ENCODE data around the gene TMEM163. TPM values are rescaled to one million over a fixed set of nuclear protein-coding genes. Genes with fewer than 3 reads are reported as not detected.

Gene TMEM163
- total RNA-seq, 1 experiment from 2014 or later: 0.12 TPM

DNA sequence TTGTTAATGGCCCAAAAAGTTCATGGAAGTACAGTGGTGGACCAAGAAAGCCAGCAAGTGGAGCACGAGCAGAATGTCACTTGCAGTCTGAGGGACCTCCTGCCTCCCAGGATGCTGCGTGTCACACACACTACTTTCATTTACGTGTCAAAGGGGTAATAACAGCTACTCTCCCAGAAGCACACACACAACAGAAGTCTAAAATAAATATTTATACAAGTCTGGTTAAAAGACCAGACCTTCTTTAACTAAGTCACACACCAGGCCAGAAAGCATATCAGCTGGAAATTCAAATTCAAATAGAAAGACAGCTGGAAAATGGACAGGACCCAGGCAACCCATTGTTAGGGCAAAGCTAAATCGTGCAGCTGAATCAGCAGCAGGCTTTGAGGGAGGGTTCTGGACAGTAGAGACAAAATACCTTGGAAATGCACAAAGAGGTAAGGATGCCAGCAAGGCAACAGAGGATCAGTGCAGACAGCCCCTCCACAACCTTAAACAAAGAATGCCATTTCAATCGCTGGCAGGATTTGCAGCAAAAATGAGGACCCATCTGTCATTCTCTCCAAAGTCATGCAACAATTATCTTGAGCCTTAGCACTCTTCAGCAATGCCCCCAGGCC is 160.5 kb downstream of the TMEM163 start:
- H3K27ac ChIP-seq (ENCODE audit: low read depth, low read length): no peak overlapping the region
- POLR2A ChIA-PET: no interaction called here
- no peaks in the 10 kb centered on the region for H3K9me3 ChIP-seq (ENCODE audit: control insufficient read depth in 1 of 2, insufficient read depth in 1 of 2, low read depth in 1 of 2, low read length in 2 of 2)
- H3K27me3 ChIP-seq (ENCODE audit: insufficient read depth, low read length): 0 out of 2 replicates have a peak, but pooled peaks cover 21% of the 10 kb centered on the region
- BruUV-seq (replicated peaks): no TSS peak
- H4K20me1 ChIP-seq (ENCODE audit: insufficient read depth): no peaks in the 10 kb centered on the region
- no peak for DNase-seq (ENCODE audit: low read depth, low spot score)
- H3K4me2 ChIP-seq (ENCODE audit: low read length): no peak overlapping the region
- no peak overlapping the region for H2AFZ ChIP-seq (ENCODE audit: low read depth, low read length, poor library complexity, severe bottlenecking)
- TF ChIP-seq TCF7L2 (IDR thresholded peaks at IDR 0.05; ENCODE audit: borderline replicate concordance, extremely low read depth, insufficient read depth, insufficient read length): no peak
- TF ChIP-seq, protein P1, sequence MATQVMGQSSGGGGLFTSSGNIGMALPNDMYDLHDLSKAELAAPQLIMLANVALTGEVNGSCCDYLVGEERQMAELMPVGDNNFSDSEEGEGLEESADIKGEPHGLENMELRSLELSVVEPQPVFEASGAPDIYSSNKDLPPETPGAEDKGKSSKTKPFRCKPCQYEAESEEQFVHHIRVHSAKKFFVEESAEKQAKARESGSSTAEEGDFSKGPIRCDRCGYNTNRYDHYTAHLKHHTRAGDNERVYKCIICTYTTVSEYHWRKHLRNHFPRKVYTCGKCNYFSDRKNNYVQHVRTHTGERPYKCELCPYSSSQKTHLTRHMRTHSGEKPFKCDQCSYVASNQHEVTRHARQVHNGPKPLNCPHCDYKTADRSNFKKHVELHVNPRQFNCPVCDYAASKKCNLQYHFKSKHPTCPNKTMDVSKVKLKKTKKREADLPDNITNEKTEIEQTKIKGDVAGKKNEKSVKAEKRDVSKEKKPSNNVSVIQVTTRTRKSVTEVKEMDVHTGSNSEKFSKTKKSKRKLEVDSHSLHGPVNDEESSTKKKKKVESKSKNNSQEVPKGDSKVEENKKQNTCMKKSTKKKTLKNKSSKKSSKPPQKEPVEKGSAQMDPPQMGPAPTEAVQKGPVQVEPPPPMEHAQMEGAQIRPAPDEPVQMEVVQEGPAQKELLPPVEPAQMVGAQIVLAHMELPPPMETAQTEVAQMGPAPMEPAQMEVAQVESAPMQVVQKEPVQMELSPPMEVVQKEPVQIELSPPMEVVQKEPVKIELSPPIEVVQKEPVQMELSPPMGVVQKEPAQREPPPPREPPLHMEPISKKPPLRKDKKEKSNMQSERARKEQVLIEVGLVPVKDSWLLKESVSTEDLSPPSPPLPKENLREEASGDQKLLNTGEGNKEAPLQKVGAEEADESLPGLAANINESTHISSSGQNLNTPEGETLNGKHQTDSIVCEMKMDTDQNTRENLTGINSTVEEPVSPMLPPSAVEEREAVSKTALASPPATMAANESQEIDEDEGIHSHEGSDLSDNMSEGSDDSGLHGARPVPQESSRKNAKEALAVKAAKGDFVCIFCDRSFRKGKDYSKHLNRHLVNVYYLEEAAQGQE (IDR thresholded peaks at IDR 0.05; ENCODE audit: low read depth): no peak
- no peak for TF ChIP-seq CEBPB (IDR thresholded peaks at IDR 0.05; ENCODE audit: low read depth)
- TF ChIP-seq EZH2 (IDR thresholded peaks at IDR 0.05): no peak
- no peak for TF ChIP-seq SIN3A (IDR thresholded peaks at IDR 0.05; ENCODE audit: low read depth)
- TF ChIP-seq, protein P2, sequence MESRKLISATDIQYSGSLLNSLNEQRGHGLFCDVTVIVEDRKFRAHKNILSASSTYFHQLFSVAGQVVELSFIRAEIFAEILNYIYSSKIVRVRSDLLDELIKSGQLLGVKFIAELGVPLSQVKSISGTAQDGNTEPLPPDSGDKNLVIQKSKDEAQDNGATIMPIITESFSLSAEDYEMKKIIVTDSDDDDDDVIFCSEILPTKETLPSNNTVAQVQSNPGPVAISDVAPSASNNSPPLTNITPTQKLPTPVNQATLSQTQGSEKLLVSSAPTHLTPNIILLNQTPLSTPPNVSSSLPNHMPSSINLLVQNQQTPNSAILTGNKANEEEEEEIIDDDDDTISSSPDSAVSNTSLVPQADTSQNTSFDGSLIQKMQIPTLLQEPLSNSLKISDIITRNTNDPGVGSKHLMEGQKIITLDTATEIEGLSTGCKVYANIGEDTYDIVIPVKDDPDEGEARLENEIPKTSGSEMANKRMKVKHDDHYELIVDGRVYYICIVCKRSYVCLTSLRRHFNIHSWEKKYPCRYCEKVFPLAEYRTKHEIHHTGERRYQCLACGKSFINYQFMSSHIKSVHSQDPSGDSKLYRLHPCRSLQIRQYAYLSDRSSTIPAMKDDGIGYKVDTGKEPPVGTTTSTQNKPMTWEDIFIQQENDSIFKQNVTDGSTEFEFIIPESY (IDR thresholded peaks at IDR 0.05; ENCODE audit: extremely low read depth, insufficient replicate concordance, low read length): no peak
- no peak for TF ChIP-seq EZH2phosphoT487 (IDR thresholded peaks at IDR 0.05; ENCODE audit: borderline replicate concordance)
- no peak for TF ChIP-seq RAD21 (IDR thresholded peaks at IDR 0.05; ENCODE audit: low read depth)
- TF ChIP-seq ZNF274 (IDR thresholded peaks at IDR 0.05; ENCODE audit: low read depth, low read length): no peak
- TF ChIP-seq ZFX (IDR thresholded peaks at IDR 0.05): no peak
- no peak for TF ChIP-seq ELF1 (IDR thresholded peaks at IDR 0.05; ENCODE audit: borderline replicate concordance, low read depth)
- TF ChIP-seq CBX3 (IDR thresholded peaks at IDR 0.05; ENCODE audit: low read depth): no peak
- no peak for TF ChIP-seq SRF (IDR thresholded peaks at IDR 0.05; ENCODE audit: low read depth)
- TF ChIP-seq SP1 (IDR thresholded peaks at IDR 0.05; ENCODE audit: low read depth): no peak
- TF ChIP-seq POLR2AphosphoS5 (IDR thresholded peaks at IDR 0.05; ENCODE audit: low read depth, low read length): no peak
- no peak for TF ChIP-seq FOSL1 (IDR thresholded peaks at IDR 0.05; ENCODE audit: low read depth)
- TF ChIP-seq, protein P3, sequence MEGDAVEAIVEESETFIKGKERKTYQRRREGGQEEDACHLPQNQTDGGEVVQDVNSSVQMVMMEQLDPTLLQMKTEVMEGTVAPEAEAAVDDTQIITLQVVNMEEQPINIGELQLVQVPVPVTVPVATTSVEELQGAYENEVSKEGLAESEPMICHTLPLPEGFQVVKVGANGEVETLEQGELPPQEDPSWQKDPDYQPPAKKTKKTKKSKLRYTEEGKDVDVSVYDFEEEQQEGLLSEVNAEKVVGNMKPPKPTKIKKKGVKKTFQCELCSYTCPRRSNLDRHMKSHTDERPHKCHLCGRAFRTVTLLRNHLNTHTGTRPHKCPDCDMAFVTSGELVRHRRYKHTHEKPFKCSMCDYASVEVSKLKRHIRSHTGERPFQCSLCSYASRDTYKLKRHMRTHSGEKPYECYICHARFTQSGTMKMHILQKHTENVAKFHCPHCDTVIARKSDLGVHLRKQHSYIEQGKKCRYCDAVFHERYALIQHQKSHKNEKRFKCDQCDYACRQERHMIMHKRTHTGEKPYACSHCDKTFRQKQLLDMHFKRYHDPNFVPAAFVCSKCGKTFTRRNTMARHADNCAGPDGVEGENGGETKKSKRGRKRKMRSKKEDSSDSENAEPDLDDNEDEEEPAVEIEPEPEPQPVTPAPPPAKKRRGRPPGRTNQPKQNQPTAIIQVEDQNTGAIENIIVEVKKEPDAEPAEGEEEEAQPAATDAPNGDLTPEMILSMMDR (IDR thresholded peaks at IDR 0.05 in 2 of 3, conservative IDR thresholded peaks at IDR 0.05 in 1 of 3; ENCODE audit: borderline replicate concordance in 1 of 3, insufficient read depth in 1 of 3, low read depth in 2 of 3, low read length in 2 of 3): no peak
- TF ChIP-seq, protein P4, sequence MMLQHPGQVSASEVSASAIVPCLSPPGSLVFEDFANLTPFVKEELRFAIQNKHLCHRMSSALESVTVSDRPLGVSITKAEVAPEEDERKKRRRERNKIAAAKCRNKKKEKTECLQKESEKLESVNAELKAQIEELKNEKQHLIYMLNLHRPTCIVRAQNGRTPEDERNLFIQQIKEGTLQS (IDR thresholded peaks at IDR 0.05): no peak
- TF ChIP-seq, protein P5, sequence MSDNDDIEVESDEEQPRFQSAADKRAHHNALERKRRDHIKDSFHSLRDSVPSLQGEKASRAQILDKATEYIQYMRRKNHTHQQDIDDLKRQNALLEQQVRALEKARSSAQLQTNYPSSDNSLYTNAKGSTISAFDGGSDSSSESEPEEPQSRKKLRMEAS (IDR thresholded peaks at IDR 0.05): no peak
- no peak for TF ChIP-seq YY1 (IDR thresholded peaks at IDR 0.05; ENCODE audit: extremely low read depth, insufficient replicate concordance, low read depth, low read length)
- H3K4me1 ChIP-seq (ENCODE audit: control insufficient read depth in 1 of 2, insufficient read depth in 2 of 2, low read length in 2 of 2): no peaks in the 10 kb centered on the region
- no peaks in the 10 kb centered on the region for H3K36me3 ChIP-seq (ENCODE audit: control insufficient read depth in 1 of 2, insufficient read depth in 2 of 2, low read length in 2 of 2)
- no peak overlapping the region for H3K4me3 ChIP-seq (replicated peaks in 1 of 2; ENCODE audit: low read depth in 1 of 2, low read length in 2 of 2)
- H3K9ac ChIP-seq (ENCODE audit: low read length): no peak overlapping the region
- ATAC-seq: no peak
- RAD21 ChIA-PET (ENCODE audit: low non-redundant PET in 1 of 2, low total read pairs in 2 of 2, uncharacterized antibody in 2 of 2, unreplicated experiment in 2 of 2): no interaction called here
- CTCF ChIA-PET: no interaction called here
- H3K9me2 ChIP-seq (ENCODE audit: insufficient read depth): no peaks in the 10 kb centered on the region
- H3K79me2 ChIP-seq (ENCODE audit: insufficient read depth, low read length): no peaks in the 10 kb centered on the region
- intact Hi-C loops (cut with micrococcal nuclease): no loop called here

Data from HCT116 (cell line).